GM23338 (cell line): ENCODE data around the gene ACAN.

Experiments used
- CREB1 ChIP-seq: fragments of 250-450 bp; sonication (Bioruptor Pico); IDR thresholded peaks from 2 replicates; pipeline ENCODE4 v1.5.0; 2020; ENCODE audit warnings: low read depth, mild to moderate bottlenecking, moderate library complexity
- EZH2 ChIP-seq: fragments of 200-600 bp; sonication (generic); IDR thresholded peaks from one replicate; pipeline ENCODE4 v1.8.0; 2017; ENCODE audit warnings: antibody characterized with exemption, mild to moderate bottlenecking, low read depth; ENCODE audit not compliant: unreplicated experiment
- EZH2phosphoT487 ChIP-seq: fragments of 200-600 bp; sonication (generic); IDR thresholded peaks from one replicate; pipeline ENCODE4 v1.8.1; 2018; ENCODE audit warnings: antibody characterized with exemption; ENCODE audit not compliant: unreplicated experiment
- JUNB ChIP-seq: IDR thresholded peaks from one replicate; pipeline ENCODE4 v1.6.1; 2016; ENCODE audit warnings: antibody characterized with exemption; ENCODE audit not compliant: unreplicated experiment
- POLR2AphosphoS5 ChIP-seq: IDR thresholded peaks from 2 replicates; pipeline ENCODE4 v1.6.1; 2016; ENCODE audit warnings: antibody characterized with exemption, low read depth
- ZNF114 ChIP-seq: fragments of 250-450 bp; sonication (Bioruptor Pico); IDR thresholded peaks from 2 replicates; pipeline ENCODE4 v1.5.0; 2020; ENCODE audit warnings: mild to moderate bottlenecking, moderate library complexity
- ZNF331 ChIP-seq: fragments of 250-450 bp; sonication (Bioruptor Pico); IDR thresholded peaks from 2 replicates; pipeline ENCODE4 v1.5.0; 2020; ENCODE audit warnings: low read depth, mild to moderate bottlenecking, moderate library complexity
- TF ChIP-seq, protein P1 (sequence below), 2 experiments: fragments of 200-600 bp in 1 of 2; sonication (generic) in 1 of 2; conservative IDR thresholded peaks; 2 replicates each; pipeline versions ENCODE4 v1.5.1 to v1.6.1; 2016 to 2017; ENCODE audit warnings: antibody characterized with exemption in 2 of 2, low read depth in 2 of 2, mild to moderate bottlenecking in 2 of 2, moderate library complexity in 1 of 2
- TF ChIP-seq, protein P2 (sequence below): IDR thresholded peaks from one replicate; pipeline ENCODE4 v1.6.1; 2018; ENCODE audit warnings: antibody characterized with exemption; ENCODE audit not compliant: unreplicated experiment
- TF ChIP-seq, protein P3 (sequence below): fragments of 250-450 bp; sonication (Bioruptor Pico); IDR thresholded peaks from 2 replicates; pipeline ENCODE4 v1.5.0; 2020; ENCODE audit warnings: mild to moderate bottlenecking, moderate library complexity

DNA sequence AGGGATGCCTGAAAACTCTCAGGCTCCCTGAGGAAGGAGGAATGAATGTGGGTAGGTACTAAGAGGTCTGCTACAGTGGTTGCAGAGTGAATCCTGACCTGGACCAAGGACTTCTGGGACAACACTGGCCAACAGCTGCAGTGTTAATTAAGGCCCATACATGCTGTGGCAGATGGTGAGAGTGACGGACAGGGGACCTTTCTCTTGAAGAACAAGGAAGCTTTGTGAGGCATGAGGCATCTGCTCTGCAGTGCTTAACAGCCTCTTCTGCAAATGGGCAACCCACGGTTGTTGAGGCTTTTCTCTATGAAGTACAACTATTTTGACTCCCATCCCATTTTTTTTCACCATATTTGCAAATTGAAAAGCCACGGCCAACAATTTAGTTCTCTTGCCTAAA, 26.6 kb upstream of the ACAN start:
- TF ChIP-seq, protein P1, sequence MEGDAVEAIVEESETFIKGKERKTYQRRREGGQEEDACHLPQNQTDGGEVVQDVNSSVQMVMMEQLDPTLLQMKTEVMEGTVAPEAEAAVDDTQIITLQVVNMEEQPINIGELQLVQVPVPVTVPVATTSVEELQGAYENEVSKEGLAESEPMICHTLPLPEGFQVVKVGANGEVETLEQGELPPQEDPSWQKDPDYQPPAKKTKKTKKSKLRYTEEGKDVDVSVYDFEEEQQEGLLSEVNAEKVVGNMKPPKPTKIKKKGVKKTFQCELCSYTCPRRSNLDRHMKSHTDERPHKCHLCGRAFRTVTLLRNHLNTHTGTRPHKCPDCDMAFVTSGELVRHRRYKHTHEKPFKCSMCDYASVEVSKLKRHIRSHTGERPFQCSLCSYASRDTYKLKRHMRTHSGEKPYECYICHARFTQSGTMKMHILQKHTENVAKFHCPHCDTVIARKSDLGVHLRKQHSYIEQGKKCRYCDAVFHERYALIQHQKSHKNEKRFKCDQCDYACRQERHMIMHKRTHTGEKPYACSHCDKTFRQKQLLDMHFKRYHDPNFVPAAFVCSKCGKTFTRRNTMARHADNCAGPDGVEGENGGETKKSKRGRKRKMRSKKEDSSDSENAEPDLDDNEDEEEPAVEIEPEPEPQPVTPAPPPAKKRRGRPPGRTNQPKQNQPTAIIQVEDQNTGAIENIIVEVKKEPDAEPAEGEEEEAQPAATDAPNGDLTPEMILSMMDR (conservative IDR thresholded peaks at IDR 0.05; ENCODE audit: low read depth in 2 of 2) = no peak
- TF ChIP-seq EZH2phosphoT487 (no peak), POLR2AphosphoS5 (no peak), CREB1 (CRISPR knock-in tag) (no peak), EZH2 (no peak), JUNB (no peak), ZNF114 (CRISPR knock-in tag) (no peak), ZNF331 (CRISPR knock-in tag) (no peak)
- TF ChIP-seq, protein P2, sequence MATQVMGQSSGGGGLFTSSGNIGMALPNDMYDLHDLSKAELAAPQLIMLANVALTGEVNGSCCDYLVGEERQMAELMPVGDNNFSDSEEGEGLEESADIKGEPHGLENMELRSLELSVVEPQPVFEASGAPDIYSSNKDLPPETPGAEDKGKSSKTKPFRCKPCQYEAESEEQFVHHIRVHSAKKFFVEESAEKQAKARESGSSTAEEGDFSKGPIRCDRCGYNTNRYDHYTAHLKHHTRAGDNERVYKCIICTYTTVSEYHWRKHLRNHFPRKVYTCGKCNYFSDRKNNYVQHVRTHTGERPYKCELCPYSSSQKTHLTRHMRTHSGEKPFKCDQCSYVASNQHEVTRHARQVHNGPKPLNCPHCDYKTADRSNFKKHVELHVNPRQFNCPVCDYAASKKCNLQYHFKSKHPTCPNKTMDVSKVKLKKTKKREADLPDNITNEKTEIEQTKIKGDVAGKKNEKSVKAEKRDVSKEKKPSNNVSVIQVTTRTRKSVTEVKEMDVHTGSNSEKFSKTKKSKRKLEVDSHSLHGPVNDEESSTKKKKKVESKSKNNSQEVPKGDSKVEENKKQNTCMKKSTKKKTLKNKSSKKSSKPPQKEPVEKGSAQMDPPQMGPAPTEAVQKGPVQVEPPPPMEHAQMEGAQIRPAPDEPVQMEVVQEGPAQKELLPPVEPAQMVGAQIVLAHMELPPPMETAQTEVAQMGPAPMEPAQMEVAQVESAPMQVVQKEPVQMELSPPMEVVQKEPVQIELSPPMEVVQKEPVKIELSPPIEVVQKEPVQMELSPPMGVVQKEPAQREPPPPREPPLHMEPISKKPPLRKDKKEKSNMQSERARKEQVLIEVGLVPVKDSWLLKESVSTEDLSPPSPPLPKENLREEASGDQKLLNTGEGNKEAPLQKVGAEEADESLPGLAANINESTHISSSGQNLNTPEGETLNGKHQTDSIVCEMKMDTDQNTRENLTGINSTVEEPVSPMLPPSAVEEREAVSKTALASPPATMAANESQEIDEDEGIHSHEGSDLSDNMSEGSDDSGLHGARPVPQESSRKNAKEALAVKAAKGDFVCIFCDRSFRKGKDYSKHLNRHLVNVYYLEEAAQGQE = no peak
- TF ChIP-seq, protein P3, sequence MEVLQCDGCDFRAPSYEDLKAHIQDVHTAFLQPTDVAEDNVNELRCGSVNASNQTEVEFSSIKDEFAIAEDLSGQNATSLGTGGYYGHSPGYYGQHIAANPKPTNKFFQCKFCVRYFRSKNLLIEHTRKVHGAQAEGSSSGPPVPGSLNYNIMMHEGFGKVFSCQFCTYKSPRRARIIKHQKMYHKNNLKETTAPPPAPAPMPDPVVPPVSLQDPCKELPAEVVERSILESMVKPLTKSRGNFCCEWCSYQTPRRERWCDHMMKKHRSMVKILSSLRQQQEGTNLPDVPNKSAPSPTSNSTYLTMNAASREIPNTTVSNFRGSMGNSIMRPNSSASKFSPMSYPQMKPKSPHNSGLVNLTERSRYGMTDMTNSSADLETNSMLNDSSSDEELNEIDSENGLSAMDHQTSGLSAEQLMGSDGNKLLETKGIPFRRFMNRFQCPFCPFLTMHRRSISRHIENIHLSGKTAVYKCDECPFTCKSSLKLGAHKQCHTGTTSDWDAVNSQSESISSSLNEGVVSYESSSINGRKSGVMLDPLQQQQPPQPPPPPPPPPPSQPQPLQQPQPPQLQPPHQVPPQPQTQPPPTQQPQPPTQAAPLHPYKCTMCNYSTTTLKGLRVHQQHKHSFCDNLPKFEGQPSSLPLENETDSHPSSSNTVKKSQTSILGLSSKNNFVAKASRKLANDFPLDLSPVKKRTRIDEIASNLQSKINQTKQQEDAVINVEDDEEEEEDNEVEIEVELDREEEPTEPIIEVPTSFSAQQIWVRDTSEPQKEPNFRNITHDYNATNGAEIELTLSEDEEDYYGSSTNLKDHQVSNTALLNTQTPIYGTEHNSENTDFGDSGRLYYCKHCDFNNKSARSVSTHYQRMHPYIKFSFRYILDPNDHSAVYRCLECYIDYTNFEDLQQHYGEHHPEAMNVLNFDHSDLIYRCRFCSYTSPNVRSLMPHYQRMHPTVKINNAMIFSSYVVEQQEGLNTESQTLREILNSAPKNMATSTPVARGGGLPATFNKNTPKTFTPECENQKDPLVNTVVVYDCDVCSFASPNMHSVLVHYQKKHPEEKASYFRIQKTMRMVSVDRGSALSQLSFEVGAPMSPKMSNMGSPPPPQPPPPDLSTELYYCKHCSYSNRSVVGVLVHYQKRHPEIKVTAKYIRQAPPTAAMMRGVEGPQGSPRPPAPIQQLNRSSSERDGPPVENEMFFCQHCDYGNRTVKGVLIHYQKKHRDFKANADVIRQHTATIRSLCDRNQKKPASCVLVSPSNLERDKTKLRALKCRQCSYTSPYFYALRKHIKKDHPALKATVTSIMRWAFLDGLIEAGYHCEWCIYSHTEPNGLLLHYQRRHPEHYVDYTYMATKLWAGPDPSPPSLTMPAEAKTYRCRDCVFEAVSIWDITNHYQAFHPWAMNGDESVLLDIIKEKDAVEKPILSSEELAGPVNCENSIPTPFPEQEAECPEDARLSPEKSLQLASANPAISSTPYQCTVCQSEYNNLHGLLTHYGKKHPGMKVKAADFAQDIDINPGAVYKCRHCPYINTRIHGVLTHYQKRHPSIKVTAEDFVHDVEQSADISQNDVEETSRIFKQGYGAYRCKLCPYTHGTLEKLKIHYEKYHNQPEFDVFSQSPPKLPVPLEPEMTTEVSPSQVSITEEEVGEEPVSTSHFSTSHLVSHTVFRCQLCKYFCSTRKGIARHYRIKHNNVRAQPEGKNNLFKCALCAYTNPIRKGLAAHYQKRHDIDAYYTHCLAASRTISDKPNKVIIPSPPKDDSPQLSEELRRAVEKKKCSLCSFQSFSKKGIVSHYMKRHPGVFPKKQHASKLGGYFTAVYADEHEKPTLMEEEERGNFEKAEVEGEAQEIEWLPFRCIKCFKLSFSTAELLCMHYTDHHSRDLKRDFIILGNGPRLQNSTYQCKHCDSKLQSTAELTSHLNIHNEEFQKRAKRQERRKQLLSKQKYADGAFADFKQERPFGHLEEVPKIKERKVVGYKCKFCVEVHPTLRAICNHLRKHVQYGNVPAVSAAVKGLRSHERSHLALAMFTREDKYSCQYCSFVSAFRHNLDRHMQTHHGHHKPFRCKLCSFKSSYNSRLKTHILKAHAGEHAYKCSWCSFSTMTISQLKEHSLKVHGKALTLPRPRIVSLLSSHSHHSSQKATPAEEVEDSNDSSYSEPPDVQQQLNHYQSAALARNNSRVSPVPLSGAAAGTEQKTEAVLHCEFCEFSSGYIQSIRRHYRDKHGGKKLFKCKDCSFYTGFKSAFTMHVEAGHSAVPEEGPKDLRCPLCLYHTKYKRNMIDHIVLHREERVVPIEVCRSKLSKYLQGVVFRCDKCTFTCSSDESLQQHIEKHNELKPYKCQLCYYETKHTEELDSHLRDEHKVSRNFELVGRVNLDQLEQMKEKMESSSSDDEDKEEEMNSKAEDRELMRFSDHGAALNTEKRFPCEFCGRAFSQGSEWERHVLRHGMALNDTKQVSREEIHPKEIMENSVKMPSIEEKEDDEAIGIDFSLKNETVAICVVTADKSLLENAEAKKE (CRISPR knock-in tag) = no peak
